Measurements from ENCODE around the gene SCRN2.
A peak's percentile ranks its signal among the peaks of the same experiment; 100 is the strongest.

Gene SCRN2

DNA sequence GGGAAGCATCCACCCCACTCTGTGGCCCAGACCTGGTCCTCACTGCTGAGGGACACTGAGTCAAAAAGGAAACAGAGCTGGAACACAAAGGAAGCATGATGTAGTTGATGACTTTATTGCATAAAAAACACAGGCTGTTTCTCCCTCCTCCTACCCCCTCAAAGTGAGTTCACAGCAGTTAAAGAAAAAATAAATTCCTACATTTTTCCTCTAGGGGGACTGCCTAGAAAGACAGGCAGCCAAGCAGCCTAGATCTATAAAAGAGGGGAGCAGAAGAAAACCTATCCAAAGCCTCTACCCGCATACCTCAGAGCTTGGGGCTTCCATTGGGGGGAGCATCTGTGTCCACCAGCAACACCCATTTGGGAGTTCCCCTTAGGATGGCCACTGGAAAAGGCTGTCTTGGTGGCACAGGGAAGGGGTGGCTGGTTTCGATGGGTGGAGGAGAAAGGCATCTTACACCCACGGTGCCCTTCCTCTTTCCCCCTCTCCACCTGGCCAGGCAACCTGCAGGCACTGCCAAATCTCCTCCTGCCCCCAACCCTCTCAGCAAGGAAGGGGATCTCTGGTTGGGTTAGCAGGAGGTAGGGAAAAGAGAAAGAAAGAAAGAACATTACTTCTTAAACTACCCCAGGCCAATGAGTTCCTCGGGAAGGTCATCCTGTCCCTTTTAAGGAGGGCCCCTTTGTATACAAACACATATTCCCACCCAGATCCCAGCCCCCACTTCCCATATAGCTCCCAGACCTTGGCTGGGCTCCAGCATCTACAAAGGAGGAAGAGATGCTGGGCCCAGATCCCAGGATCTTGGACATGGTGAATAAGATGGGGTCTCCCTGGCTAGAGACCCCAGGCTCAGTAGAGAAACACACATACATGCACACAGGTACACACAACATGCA lies 4.0 kb upstream of the SCRN2 start:
- no peak for DNase-seq

DNA sequence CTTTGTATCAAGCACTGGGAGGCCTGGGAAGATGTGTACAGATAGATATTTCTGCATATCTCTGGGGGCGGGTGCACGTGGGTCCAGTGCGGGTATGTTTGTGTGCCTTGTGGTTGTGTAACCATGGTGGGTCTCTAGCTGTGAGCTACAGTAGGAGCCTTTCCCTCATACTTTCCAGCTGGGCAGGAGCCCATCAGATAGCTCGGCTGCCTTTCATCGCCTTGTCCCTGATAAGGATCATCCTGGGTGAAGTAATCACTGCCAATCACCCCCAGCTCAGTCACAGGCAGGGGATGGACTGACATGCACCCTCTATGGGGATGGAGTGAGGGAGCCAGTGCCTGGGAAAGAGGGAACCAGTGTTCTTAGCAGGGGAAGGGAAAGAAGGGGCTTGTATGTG lies 3.2 kb upstream of the SCRN2 start:
- no peak for DNase-seq

GRCh38 chr17:47843391-47843730 lies 2.3 kb upstream of the SCRN2 start:
- no peak for DNase-seq

DNA sequence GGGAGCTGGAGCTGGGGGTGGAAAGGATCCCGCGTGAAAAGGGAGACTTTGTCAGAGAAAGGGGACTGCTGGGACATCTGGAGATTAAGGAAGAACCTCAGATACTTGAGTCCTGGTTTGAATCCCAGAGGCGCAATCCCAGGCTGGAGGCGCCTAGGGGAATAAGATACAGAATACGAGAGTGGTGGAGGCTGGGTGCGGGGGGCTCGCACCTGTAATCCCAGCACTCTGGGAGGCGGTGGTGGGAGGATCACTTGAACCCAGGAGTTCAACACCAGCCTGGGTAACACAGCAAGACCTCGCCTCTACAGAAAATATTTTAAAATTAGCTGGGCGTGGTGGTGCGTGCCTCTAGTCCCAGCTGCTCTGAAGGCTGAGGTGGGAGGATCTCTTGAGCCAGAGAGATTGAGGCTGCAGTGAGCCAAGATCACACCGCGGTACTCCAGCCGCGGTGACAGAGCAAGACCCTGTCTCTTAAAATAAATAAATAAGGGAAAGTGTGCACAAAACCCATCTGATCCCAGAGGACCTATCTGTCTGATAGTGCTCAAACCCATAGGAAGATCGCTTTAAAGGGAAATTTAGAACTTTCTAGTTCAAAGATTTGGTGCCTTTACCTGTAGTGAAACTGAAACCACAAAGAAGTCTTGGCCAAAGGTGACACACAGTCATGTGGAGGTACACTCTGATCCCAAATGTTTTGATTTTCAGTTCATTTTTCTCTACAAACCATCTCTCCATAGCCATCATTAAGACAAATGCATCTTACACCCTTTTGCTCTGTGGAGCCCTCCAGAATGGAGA lies 617 bp upstream of the SCRN2 start:
- no peak for DNase-seq

GRCh38 chr17:47840001-47840741 lies 902 bp downstream of the SCRN2 start:
- DNase-seq = no peak

DNA sequence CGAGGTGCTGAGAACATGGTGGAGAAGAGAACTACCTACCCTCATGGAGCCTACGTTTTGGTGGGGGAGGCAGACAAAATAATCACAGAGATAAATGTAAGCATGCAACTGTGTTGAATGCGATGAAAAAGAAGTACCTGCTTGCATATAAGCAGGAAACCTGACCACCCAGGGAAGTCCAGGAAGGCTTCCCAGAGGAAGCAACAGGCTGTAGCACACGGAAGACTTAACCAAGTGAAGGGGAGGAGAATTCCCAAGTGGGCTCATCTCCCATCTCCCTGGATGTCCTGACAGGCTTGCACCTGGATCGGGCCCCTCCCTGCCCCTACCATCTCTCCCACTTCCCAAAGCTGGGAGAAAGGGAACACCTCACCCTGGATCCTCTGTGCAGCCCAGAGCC lies 2.0 kb downstream of the SCRN2 start:
- DNase-seq = no peak

DNA sequence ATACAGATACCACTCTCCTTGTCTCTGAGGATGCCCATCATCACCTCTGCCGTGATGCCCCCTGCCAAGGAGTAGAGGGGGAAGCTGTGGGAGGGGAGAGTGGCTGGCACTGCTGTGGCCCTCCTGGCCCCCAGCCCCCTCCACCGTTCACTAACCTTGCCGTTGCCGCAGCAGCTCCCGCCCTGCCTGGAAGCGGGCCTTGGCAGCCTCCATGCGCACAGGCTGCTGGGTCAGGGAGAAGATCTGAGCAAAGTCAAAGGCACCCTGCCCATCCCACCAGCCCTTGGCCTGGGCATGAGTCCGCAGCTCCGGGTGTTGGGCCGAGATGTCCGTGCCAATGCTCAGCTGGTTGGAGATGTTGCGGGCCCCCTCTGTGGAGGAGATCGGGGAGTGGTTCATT lies 2.4 kb downstream of the SCRN2 start:
- DNase-seq = no peak

DNA sequence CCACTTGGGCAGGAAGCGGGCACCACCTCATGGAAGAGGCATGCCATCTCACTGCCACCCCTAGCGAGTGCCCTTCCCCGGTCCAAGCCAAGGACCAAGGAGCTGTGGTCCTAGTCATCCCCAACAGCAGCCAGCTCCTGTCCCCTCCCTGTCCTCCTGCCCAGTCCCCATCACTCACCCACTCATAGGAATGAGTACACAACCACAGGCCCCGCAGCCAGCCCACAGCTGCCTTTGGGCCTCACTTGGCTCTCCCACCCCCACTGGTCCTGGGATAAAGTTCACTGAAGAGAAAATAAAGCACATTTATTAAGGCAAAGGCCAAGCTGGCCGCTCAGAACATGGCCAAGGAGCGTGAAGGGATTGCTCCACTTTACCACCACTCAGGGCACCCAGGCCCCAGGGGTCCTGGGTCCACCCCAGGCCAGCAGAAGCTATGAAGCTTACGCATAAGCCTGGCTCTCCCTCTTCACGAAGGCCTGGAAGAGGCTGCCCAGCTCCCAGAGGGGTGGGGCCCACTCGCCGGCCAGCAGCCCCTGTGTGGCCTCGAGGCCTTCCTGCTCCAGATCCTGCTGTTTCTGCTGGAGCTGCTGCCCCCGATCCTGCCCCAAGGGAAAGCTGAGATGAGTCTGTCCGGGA lies 3.6 kb downstream of the SCRN2 start:
- no peak for DNase-seq

DNA sequence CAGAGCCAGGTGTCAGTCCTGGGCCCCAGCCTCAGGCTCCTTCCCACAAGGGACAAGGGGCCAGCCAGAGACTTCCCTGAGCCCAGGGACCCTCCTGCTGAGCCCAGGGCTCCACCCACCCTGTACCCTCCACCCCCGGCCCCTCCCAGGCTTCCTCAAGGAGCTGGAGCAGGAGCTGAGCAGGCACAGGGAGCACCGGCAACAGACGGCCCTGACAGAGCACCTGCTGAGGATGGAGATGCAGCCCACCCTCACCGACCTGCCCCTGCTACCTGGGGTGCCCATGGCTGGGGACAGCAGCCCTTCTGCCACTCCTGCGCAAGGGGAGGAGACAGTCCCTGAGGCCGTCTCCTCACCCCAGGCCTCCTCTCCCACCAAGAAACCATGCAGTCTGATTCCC lies 4.5 kb downstream of the SCRN2 start:
- no peak for DNase-seq

- no peak for DNase-seq
These were observed 6.3 kb downstream of the SCRN2 start for GRCh38 chr17:47834756-47835155.

DNA sequence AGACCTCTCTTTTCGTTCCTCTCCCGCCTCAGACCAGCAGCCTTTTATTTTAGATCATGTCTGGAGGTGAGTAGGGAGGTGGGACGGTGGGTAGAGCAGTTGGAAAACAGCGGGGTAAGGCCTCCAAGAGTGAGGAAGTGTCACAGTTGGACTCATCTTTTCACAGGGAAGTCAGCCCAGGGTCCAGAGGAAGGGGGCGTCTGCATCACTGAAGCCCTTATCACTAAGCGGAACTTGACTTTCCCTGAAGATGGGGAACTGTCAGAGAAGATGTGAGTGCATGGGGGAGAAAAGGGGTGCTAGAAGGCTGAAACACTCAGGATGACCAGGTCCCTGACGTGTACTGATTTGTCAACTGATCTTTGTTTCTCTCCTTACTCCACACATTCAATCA lies 9.1 kb downstream of the SCRN2 start:
- DNase-seq = no peak

- DNase-seq = peak; percentile 92
These were observed 9.8 kb downstream of the SCRN2 start, which contains the start of the genes LRRC46 and MRPL10 for GRCh38 chr17:47831003-47831933. LRRC46 (plus strand) TSS chr17:47831670; CDS start chr17:47831990, 320 bp downstream. MRPL10 (minus strand) TSS chr17:47831541; CDS start chr17:47831511, 30 bp downstream.

GRCh38 chr17:47830396-47831002 lies 10.6 kb downstream of the SCRN2 start:
- DNase-seq = no peak

- no peak for DNase-seq
These were observed 11.2 kb downstream of the SCRN2 start for GRCh38 chr17:47829870-47830269.

DNA sequence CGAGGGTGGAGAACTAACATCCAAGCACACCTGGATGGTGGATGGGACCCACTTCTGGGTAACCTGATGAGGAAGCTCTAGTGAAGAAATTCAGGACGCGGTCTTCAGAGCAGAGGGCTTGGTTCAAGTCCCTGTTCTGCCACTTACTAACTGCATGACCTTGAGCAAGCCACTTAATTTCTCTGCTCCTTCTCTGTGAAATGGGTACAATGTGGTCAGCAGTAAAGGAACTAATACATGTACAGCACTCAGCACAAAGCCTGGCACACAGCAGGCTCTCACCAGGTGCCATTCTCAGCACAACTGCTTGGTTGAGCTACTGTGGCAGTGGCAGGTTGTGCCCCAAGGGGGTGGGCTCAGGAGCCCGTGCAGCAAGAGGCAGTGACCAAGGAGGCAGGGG lies 17.6 kb downstream of the SCRN2 start:
- no peak for DNase-seq

DNA sequence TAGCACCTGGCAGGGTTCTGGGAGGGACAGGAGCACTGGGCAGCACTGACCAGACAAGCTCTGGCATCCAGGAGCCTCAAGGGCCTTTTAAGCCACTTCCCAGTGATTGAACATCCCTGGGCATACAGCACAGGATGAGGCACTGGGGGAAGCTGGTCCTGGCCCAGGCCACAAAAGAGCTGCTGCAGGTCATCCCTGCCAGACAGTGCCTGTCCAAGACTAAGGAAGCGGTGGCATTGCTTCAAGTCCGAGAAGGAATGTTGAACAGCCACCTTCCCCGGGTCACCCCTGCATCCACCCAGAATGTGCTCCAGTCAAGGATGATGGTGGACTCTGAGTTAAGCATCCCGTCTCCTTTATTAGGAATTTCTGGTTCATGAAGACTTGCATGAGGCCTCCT lies 18.3 kb downstream of the SCRN2 start:
- no peak for DNase-seq

- DNase-seq = peak; percentile 86
These were observed 19.4 kb downstream of the SCRN2 start, which contains the start of gene OSBPL7 for GRCh38 chr17:47821424-47822391. OSBPL7 (minus strand) TSS chr17:47821794; CDS start chr17:47820278, 1,516 bp downstream.

DNA sequence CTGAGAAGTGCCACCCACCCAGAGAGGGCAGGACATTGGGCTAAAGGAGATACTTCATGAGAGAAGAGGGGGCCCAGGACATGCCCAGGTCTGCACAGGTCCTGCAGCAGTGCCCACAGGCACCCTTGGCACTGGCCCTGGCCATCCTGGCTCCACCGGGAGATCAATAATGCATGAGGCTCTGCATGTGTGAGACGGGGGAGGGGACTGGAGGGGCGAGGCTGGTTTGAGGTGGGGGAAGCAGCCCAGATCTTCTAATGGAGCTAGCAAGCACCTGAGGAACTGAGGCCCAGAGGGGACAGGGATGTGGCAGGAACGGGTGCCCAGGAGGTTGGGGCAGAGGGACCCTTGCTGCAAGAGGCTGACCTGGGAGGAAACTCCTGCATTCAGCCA lies 20.0 kb downstream of the SCRN2 start:
- DNase-seq = no peak

GRCh38 chr17:47820033-47820789 lies 20.9 kb downstream of the SCRN2 start:
- DNase-seq = no peak
